ENCODE results near the gene URAD. TPM values are rescaled to one million over a fixed set of nuclear protein-coding genes. Genes with fewer than 3 reads are reported as not detected.

The URAD gene
- total and polyA plus RNA-seq, 12 donors: not detected

DNA sequence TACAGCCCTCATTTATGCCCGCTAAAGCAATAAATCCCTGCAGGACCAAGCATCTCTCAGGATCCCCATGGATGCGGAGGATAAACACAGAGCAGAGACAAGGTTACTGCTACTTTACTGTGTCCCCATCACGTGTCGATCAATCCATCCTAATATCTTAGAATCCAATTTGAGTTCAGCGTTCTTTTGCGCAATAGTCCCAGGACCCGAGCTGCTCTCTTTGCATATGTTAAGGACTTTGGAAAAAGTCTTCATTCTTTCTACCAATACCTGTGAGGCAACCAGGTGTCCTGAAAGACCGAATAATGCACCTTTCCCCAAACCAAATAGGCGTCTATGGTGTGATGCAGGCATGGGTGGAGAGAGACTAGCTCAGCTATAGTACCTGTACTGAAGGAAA is 38.0 kb upstream of the URAD start:
- Histone ChIP-seq H3K27me3 (peaks cover 3% of the 10 kb centered on the region), H3K4me3 (no peak overlapping the region), H3K36me3 (replicated peaks in 1 of 2) (no peaks in the 10 kb centered on the region), H3K4me1 (replicated peaks in 1 of 2) (no peaks in the 10 kb centered on the region), H3K27ac (no peak overlapping the region), H3K9me3 (replicated peaks in 1 of 3) (no peaks in the 10 kb centered on the region)
- intact Hi-C loops (cut with DNase I): no loop called here
- WGBS, 4 donors: 82 to 87% (median 86%) methylated on average over 9 of the region's 9 CpGs
- no peak for DNase-seq
- no peak for TF ChIP-seq POLR2A (IDR thresholded peaks at IDR 0.05)
- TF ChIP-seq, protein P1, sequence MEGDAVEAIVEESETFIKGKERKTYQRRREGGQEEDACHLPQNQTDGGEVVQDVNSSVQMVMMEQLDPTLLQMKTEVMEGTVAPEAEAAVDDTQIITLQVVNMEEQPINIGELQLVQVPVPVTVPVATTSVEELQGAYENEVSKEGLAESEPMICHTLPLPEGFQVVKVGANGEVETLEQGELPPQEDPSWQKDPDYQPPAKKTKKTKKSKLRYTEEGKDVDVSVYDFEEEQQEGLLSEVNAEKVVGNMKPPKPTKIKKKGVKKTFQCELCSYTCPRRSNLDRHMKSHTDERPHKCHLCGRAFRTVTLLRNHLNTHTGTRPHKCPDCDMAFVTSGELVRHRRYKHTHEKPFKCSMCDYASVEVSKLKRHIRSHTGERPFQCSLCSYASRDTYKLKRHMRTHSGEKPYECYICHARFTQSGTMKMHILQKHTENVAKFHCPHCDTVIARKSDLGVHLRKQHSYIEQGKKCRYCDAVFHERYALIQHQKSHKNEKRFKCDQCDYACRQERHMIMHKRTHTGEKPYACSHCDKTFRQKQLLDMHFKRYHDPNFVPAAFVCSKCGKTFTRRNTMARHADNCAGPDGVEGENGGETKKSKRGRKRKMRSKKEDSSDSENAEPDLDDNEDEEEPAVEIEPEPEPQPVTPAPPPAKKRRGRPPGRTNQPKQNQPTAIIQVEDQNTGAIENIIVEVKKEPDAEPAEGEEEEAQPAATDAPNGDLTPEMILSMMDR (IDR thresholded peaks at IDR 0.05): no peak

DNA sequence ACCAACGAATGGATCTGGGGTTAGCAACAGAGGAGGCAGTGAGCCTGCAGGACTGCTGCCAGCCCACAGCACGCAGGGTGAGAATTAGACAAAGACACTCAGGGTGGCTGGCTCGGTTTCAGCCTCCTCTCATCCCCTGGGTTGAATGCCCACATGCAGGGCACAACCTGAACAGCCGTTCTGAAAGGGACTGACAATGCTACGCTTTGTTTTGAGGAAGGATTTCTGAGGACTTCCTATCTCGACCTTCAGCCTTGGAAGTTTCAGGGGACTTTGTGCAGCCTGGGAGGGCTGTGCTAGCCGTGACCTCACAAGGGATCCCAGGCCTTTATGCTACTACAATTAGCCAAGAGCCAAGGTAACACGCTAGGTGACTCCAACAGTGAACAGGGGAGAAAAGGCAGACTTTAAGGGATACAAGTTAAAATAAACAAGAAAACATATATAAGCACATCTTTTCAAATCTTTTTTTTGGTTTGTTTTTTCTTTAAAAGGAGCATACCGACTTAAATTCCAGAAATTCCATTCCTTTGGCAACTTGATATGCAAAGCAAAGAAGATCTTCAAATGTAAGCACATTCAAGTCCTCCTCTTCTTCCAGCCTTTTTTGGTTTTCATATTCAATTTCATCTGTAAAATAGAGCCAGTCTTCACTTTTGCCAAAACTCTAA is 34.5 kb upstream of the URAD start:
- Histone ChIP-seq H3K27me3 (no peaks in the 10 kb centered on the region), H3K4me3 (no peak overlapping the region), H3K27ac (no peak overlapping the region), H3K4me1 (replicated peaks in 1 of 2) (no peaks in the 10 kb centered on the region), H3K9me3 (replicated peaks in 1 of 3) (no peaks in the 10 kb centered on the region), H3K36me3 (replicated peaks in 1 of 2) (no peaks in the 10 kb centered on the region)
- intact Hi-C loops (cut with DNase I): no loop called here
- no peak for DNase-seq
- no peak for TF ChIP-seq POLR2A (IDR thresholded peaks at IDR 0.05)
- TF ChIP-seq, protein P1 (IDR thresholded peaks at IDR 0.05): no peak
- WGBS, 4 donors: 50 to 64% (median 60%) methylated on average over 8 to 9 of the region's 9 CpGs

DNA sequence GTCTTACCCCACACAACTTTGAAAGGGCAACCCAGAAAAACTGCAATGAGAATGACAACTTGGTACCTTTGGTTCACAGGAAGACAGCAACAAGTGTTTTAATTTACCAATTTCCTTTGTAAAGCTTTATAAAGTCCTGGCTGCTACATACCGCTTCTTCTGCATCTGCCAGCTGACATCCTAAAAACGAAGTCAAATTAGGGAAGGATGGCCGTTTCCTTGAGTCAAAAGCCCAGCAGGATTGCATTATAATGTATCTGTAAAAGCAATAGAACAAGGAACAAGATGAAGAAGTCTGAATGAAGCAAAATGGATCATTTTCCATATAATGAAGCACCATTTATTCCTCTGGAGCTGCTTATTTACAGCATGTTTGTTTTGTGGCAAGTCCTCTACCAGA is 25.8 kb upstream of the URAD start:
- H3K27me3 ChIP-seq: no peaks in the 10 kb centered on the region
- H3K4me3 ChIP-seq: no peak overlapping the region
- H3K36me3 ChIP-seq (replicated peaks in 1 of 2): no peaks in the 10 kb centered on the region
- no peaks in the 10 kb centered on the region for H3K4me1 ChIP-seq (replicated peaks in 1 of 2)
- WGBS, 4 donors: 37 to 54% (median 45%) methylated on average over 3 of the region's 3 CpGs
- DNase-seq: no peak
- intact Hi-C loops (cut with DNase I): no loop called here
- H3K9me3 ChIP-seq (replicated peaks in 1 of 3): no peaks in the 10 kb centered on the region
- no peak for TF ChIP-seq POLR2A (IDR thresholded peaks at IDR 0.05)
- TF ChIP-seq, protein P1 (IDR thresholded peaks at IDR 0.05): no peak
- no peak overlapping the region for H3K27ac ChIP-seq

DNA sequence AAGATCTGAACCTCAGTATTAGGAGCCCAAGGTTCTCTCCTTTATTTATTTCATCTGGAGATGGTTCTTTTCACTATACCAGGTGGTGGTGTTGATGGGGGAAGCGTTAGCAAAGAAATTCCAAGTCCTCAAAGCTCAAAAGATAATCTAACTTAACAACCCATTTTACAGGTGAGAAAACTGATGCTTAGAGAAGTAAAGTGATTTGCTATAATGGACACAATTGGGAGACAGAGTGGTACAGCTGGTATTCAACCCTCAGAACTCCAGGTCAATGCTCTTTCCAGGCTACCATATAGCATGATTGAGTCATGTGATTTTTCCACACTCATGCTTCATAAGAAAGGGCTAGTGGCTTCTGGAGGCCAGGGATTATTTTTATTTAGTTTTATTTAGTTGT is 25.0 kb upstream of the URAD start:
- Histone ChIP-seq H3K9me3 (replicated peaks in 1 of 3) (no peaks in the 10 kb centered on the region), H3K4me1 (replicated peaks in 1 of 2) (no peaks in the 10 kb centered on the region), H3K36me3 (replicated peaks in 1 of 2) (no peaks in the 10 kb centered on the region), H3K4me3 (no peak overlapping the region), H3K27ac (no peak overlapping the region), H3K27me3 (no peaks in the 10 kb centered on the region)
- intact Hi-C loops (cut with DNase I): no loop called here
- no peak for DNase-seq
- 67 to 100% (median 88%) methylated on average over 1 of the region's 1 CpG for WGBS, 4 donors
- no peak for TF ChIP-seq POLR2A (IDR thresholded peaks at IDR 0.05)
- TF ChIP-seq, protein P1 (IDR thresholded peaks at IDR 0.05): no peak

Data from adrenal gland (tissue), 12 donors.